Measurements from ENCODE around the gene USP17L19.
"Not testable (repeated sequence)": the region's sequence is repeated elsewhere in the genome, so short reads cannot be mapped to it uniquely, and the experiment has no call there.

Gene USP17L19

GRCh38 chr4:9253078-9253477 lies at the start of gene USP17L19:
TSS of gene USP17L19 (plus strand) at chr4:9253378. CDS start at chr4:9253378, 0 bp downstream.
- DNase-seq (ENCODE audit: low read depth), result not testable (repeated sequence)

GRCh38 chr4:9210357-9210756 lies 42.8 kb upstream of the USP17L19 start, which contains the start of gene USP17L10:
TSS of gene USP17L10 (plus strand) at chr4:9210657. CDS start at chr4:9210657, 0 bp downstream.
- DNase-seq (ENCODE audit: low read depth), result not testable (repeated sequence)

GRCh38 chr4:9214701-9215100 lies 38.5 kb upstream of the USP17L19 start:
- not testable (repeated sequence) for DNase-seq (ENCODE audit: low read depth)

DNA sequence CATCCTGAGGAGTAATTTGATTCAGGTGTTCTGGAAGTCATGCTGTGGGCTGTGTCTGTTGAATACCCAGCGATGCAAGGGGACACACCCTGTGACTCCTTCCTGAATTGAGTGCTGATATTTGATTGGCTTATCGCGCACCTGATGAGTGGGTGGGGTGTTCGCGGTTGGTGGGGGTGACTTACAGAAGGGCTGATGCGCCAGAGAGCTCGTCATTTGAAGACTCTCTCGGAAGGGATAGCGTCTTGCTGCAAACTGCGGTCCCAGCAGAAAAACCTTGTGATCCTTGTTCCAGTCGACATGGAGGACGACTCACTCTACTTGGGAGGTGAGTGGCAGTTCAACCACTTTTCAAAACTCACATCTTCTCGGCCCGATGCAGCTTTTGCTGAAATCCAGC lies 38.1 kb upstream of the USP17L19 start, which contains the start of gene USP17L11:
Gene USP17L11, plus strand, starts transcription at position 301 of the 400 bp plus-strand sequence. Its CDS starts 0 bp downstream, at position 301.
- not testable (repeated sequence) for DNase-seq (ENCODE audit: low read depth)

- not testable (repeated sequence) for DNase-seq (ENCODE audit: low read depth)
Observed at GRCh38 chr4:9219852-9220251, 33.3 kb upstream of the USP17L19 start, which contains the start of gene USP17L12. TSS of gene USP17L12 (plus strand) at chr4:9220152. CDS start at chr4:9220152, 0 bp downstream.

- not testable (repeated sequence) for DNase-seq (ENCODE audit: low read depth)
Observed at GRCh38 chr4:9224596-9224995, 28.6 kb upstream of the USP17L19 start, which contains the start of gene USP17L13. TSS of gene USP17L13 (plus strand) at chr4:9224896. CDS start at chr4:9224896, 0 bp downstream.

DNA sequence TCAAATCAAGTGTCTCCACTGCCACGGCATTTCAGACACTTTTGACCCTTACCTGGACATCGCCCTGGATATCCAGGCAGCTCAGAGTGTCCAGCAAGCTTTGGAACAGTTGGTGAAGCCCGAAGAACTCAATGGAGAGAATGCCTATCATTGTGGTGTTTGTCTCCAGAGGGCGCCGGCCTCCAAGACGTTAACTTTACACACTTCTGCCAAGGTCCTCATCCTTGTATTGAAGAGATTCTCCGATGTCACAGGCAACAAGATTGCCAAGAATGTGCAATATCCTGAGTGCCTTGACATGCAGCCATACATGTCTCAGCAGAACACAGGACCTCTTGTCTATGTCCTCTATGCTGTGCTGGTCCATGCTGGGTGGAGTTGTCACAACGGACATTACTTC lies 22.9 kb upstream of the USP17L19 start:
- not testable (repeated sequence) for DNase-seq (ENCODE audit: low read depth)

DNA sequence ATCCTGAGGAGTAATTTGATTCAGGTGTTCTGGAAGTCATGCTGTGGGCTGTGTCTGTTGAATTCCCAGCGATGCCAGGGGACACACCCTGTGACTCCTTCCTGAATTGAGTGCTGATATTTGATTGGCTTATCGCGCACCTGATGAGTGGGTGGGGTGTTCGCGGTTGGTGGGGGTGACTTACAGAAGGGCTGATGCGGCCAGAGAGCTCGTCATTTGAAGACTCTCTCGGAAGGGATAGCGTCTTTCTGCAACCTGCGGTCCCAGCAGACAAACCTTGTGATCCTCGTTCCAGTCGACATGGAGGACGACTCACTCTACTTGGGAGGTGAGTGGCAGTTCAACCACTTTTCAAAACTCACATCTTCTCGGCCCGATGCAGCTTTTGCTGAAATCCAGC lies 19.1 kb upstream of the USP17L19 start, which contains the start of gene USP17L15:
Gene USP17L15, plus strand, starts transcription at position 301 of the 400 bp plus-strand sequence. Its CDS starts 0 bp downstream, at position 301.
- not testable (repeated sequence) for DNase-seq (ENCODE audit: low read depth)

DNA sequence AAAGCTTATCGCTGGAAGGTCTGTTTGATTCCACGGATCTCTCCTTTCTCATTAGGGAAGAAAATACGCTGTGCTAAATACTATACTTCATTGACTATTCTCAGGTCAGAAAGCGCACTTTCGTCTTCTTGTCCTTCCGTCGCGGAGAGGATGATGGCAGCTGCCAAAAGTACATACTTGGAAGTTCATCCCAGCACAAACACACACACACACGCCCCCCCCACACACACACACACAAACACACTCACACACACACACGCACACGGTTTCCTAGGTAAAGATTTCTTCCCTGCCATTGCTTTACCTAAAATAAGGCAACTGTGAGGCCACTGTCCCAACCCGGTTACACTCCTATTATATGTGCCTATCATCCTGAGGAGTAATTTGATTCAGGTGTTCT lies 14.7 kb upstream of the USP17L19 start:
- not testable (repeated sequence) for DNase-seq (ENCODE audit: low read depth)

GRCh38 chr4:9243579-9243978 lies 9.6 kb upstream of the USP17L19 start, which contains the start of gene USP17L17:
TSS of gene USP17L17 (plus strand) at chr4:9243879. CDS start at chr4:9243879, 0 bp downstream.
- not testable (repeated sequence) for DNase-seq (ENCODE audit: low read depth)

DNA sequence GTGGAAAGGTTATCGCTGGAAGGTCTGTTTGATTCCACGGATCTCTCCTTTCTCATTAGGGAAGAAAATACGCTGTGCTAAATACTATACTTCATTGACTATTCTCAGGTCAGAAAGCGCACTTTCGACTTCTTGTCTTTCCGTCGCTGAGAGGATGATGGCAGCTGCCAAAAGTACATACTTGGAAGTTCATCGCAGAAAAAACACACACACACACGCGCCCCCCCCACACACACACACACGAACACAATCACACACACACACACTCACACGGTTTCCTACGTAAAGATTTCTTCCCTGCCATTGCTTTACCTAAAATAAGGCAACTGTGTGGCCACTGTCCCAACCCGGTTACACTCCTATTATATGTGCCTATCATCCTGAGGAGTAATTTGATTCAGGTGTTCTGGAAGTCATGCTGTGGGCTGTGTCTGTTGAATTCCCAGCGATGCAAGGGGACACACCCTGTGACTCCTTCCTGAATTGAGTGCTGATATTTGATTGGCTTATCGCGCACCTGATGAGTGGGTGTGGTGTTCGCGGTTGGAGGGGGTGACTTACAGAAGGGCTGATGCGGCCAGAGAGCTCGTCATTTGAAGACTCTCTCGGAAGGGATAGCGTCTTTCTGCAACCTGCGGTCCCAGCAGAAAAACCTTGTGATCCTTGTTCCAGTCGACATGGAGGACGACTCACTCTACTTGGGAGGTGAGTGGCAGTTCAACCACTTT lies 5.1 kb upstream of the USP17L19 start, which contains the start of gene USP17L18:
Gene USP17L18, plus strand, starts transcription at position 678 of the 728 bp plus-strand sequence. Its CDS starts 0 bp downstream, at position 678.
- DNase-seq (ENCODE audit: low read depth), result peak; percentile 1

- DNase-seq (ENCODE audit: low read depth), result not testable (repeated sequence)
Observed at GRCh38 chr4:9257824-9258223, 4.6 kb downstream of the USP17L19 start, which contains the start of gene USP17L20. TSS of gene USP17L20 (plus strand) at chr4:9258124. CDS start at chr4:9258124, 0 bp downstream.

GRCh38 chr4:9262572-9262971 lies 9.4 kb downstream of the USP17L19 start, which contains the start of gene USP17L21:
TSS of gene USP17L21 (plus strand) at chr4:9262872. CDS start at chr4:9262872, 0 bp downstream.
- DNase-seq (ENCODE audit: low read depth), result not testable (repeated sequence)

DNA sequence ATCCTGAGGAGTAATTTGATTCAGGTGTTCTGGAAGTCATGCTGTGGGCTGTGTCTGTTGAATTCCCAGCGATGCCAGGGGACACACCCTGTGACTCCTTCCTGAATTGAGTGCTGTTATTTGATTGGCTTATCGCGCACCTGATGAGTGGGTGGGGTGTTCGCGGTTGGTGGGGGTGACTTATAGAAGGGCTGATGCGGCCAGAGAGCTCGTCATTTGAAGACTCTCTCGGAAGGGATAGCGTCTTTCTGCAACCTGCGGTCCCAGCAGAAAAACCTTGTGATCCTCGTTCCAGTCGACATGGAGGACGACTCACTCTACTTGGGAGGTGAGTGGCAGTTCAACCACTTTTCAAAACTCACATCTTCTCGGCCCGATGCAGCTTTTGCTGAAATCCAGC lies 14.1 kb downstream of the USP17L19 start, which contains the start of gene USP17L22:
Gene USP17L22, plus strand, starts transcription at position 301 of the 400 bp plus-strand sequence. Its CDS starts 0 bp downstream, at position 301.
- not testable (repeated sequence) for DNase-seq (ENCODE audit: low read depth)

- peak; percentile 1 for DNase-seq (ENCODE audit: low read depth)
Observed at GRCh38 chr4:9271719-9272118, 18.5 kb downstream of the USP17L19 start.
